Fibroblast of villous mesenchyme (primary cell): ENCODE data around the gene AHCTF1. TPM values are rescaled to one million over a fixed set of nuclear protein-coding genes. Genes with fewer than 3 reads are reported as not detected.
"Not testable (repeated sequence)": the region's sequence is repeated elsewhere in the genome, so short reads cannot be mapped to it uniquely, and the experiment has no call there.

Experiments
- DNase-seq: peaks from one replicate; pipeline ENCODE4 v3.0.0-alpha.2; 2010; ENCODE audit warnings: low read depth
- H3K4me3 ChIP-seq: 2 replicates; pipeline ENCODE4 v1.5.1; 2011; ENCODE audit warnings: low read depth, mild to moderate bottlenecking, low read length
- total RNA-seq: library from RNA; depleted of rRNA; stranded (reverse); fragments of >200 nt; gene quantifications from 2 replicates; pipeline ENCODE4 v1.2.3, GENCODE V29; 2012
- TF ChIP-seq, protein P1 (sequence below): IDR thresholded peaks from 2 replicates; pipeline ENCODE4 v1.5.1; 2012; ENCODE audit warnings: low read depth, mild to moderate bottlenecking, low read length; ENCODE audit not compliant: insufficient read depth

Gene AHCTF1
- total RNA-seq, 1 donor, result 46.6 TPM

DNA sequence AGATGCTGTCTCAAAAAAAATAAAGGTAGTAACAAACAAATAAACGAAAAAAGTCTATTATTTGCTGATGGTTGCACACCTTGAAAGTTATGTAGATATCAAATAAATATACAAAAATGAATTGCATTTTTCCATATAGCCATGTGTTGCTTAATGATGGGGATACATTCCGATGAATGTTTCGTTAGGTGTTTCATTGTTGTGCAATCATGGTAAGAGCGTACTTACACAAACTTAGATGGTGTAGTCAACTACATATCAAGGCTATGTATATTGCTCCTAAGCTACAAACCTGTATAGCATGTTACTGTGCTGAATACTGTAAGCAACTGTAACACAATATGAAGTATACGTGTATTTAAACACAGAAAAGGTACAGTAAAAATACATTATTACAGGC is 34.4 kb downstream of the AHCTF1 start:
- no peak overlapping the region for H3K4me3 ChIP-seq
- no peak for DNase-seq
- TF ChIP-seq, protein P1, sequence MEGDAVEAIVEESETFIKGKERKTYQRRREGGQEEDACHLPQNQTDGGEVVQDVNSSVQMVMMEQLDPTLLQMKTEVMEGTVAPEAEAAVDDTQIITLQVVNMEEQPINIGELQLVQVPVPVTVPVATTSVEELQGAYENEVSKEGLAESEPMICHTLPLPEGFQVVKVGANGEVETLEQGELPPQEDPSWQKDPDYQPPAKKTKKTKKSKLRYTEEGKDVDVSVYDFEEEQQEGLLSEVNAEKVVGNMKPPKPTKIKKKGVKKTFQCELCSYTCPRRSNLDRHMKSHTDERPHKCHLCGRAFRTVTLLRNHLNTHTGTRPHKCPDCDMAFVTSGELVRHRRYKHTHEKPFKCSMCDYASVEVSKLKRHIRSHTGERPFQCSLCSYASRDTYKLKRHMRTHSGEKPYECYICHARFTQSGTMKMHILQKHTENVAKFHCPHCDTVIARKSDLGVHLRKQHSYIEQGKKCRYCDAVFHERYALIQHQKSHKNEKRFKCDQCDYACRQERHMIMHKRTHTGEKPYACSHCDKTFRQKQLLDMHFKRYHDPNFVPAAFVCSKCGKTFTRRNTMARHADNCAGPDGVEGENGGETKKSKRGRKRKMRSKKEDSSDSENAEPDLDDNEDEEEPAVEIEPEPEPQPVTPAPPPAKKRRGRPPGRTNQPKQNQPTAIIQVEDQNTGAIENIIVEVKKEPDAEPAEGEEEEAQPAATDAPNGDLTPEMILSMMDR, result no peak

DNA sequence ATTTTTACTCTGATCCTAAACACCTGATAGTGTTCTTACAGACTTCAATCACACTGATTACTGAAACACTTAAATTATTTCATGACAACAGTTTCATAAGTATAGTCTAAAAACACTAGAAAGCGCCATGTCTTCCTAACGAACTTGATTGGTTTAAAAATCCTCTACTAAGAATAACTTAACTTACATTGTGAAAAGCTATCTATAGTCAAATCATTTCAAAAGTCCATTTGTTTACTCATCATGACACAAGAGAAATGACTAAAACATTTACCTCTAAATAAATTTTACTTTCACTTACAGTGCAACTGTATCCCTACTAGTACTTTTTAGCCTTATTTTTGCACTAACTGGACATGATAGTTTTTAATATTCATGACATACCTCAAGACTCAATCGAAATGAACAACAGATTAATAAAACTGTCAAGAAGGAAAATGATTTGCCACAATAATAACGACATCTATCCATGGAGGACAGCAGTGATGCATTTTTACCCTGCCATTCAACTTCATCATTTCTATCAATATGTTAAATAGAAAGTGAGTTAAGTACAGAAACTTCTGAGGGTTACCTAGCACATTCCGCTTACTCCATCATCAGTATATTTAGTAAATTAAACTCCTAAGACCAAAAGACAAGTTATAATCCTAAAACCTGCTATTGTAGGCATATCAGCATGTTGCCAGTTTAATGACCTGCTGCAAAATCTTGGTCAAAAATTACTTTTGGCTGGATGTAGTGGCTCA is 38.4 kb downstream of the AHCTF1 start:
- TF ChIP-seq, protein P1, result no peak
- no peak for DNase-seq
- no peak overlapping the region for H3K4me3 ChIP-seq

DNA sequence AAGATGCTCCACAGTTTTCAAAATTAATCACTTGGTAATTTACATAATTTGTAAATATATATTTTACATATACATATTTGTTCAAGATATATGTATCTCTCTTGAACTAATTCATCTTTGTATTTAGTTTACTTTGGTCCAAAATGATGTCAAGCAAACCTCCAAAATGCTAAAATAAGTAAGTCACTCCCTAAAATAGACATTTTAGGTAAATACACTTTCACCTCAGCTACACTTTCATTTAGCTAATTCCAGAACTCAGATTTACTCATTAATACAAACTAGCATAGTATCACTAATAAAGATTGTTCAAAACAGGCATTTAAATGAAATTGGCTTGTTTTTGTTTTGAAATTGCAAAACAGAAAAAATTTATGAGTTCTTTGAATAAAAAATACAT is 40.6 kb downstream of the AHCTF1 start:
- no peak for DNase-seq
- no peak overlapping the region for H3K4me3 ChIP-seq
- TF ChIP-seq, protein P1, result no peak

DNA sequence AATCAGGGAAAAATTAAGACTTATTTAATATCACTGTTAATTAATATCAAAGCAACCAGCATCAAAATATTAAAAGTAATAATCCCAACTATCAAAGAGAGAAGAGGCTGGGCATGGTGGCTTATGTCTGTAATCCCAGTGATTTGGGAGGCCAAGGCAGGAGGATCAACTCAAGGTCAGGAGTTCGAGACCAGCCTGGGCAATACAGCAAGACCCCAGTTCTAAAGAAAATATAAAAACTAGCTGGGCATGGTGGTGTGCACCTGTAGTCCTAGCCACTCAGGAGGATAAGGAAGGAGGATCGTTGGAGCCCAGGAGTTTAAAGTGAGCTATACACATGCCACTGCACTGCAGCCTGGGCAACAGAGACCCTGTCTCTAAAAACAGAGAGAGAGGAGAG is 43.2 kb downstream of the AHCTF1 start:
- DNase-seq, result no peak
- no peak overlapping the region for H3K4me3 ChIP-seq
- TF ChIP-seq, protein P1, result no peak

DNA sequence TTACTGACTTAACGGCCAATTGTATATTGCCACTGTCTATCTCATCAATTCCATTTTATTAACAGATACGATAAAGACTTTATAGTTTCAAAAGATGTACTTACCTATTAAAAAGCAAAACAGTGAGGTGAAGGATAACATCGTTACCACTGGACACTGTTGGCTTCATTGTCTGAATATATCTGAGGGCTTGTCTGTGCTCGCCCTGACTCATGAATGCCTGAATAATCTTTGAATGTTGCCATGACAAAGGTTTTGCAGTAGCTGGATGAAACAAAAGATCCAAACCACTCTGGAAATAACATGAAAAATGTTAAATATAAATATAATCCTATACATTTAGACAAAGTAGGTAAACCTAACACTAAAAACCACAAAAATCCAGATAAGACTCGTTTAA is 46.4 kb downstream of the AHCTF1 start:
- H3K4me3 ChIP-seq, DNase-seq: not testable (repeated sequence)

DNA sequence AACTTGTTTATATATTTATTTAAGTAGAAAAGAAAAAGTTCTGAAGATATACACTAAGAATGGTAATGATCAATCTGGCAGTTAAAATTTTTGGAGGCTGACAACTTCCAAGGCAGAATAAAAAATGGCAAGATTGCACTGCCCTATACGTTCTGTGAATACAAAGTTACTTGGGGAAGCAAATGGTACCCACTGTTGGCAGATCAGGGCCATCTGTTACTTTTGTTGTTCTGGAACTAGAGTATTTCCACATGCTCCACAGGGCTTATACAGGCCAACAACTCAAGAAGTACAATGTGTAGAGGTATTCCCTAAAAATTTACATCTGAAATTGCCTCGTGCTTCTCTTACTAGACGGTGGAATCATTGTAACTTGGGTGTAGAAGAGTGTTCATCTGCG is 53.2 kb downstream of the AHCTF1 start:
- no peak overlapping the region for H3K4me3 ChIP-seq
- TF ChIP-seq, protein P1, result no peak
- no peak for DNase-seq

DNA sequence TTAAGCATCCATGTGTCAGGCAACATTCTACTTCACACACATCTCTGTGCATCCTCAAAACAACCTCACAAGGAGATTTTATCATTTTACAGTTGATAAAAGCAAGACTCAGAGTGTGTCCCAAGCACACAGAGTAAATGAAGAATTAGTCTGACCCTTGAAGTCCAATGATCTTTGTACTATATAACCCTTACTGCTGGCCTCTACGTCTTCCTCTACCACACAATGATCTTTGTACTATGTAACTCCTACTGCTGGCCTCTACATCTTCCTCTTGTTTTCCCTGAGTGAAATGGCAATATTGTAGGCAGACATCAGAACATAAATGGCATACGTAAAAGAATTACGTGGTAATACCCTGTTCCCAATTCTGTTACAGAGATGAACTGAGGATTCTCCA is 55.3 kb downstream of the AHCTF1 start:
- no peak for DNase-seq
- no peak overlapping the region for H3K4me3 ChIP-seq
- TF ChIP-seq, protein P1, result no peak
